GM15510 (cell line): ENCODE results near the gene ZNF300.
"Not testable (repeated sequence)": the region's sequence is repeated elsewhere in the genome, so short reads cannot be mapped to it uniquely, and the experiment has no call there.

ENCODE experiments used
- POLR2A ChIP-seq: IDR thresholded peaks from 3 replicates; pipeline ENCODE4 v1.6.1; 2011; ENCODE audit warnings: borderline replicate concordance; ENCODE audit not compliant: insufficient read length; ENCODE audit errors: extremely low read depth

Gene ZNF300

GRCh38 chr5:150848271-150848670 is 56.5 kb downstream of the ZNF300 start:
- TF ChIP-seq POLR2A: no peak

GRCh38 chr5:150847334-150847695 is 57.5 kb downstream of the ZNF300 start:
- no peak for TF ChIP-seq POLR2A

DNA sequence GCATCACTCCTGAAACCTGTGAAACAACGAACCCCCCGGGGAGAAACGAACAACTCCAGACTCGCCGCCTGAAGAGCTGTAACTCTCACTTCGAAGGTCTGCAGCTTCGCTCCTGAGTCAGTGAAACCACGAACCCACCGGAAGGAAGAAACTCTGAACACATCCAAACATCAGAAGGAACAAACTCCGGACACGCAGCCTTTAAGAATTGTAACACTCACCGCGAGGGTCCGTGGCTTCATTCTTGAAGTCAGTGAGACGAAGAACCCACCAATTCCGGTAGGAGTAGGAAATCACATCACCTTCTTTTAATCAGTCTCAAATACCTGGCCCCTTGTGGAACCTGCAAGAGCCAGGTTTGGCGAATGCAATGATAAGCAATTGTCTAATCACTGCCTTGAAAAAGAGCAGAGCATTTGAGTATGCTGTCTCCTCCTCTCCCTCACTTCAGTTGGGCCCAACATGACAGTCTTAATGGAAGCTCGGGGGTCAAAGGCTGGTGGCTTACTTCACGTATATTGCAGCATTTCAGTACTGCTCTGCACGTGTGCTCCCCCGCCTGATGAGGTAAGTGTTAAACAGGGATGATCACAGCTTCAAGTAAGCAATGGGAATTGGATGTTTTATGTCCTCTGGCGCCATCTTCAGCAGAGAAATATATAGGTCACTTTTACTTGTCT is 58.0 kb downstream of the ZNF300 start:
- no peak for TF ChIP-seq POLR2A

DNA sequence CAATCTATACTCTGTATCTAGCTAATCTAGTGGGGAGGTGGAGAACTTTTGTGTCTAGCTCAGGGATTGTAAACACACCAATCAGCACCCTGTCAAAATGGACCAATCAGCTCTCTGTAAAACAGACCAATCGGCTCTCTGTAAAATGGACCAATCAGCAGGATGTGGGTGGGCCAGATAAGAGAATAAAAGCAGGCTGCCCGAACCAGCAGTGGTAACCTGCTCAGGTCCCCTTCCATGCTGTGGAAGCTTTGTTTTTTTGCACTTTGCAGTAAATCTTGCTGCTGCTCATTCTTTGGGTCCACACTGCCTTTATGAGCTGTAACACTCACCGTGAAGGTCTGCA is 58.5 kb downstream of the ZNF300 start, which contains the start of gene IRGM:
TSS of gene IRGM (plus strand) at position 214 of the 346 bp plus-strand sequence. CDS start 1,603 bp downstream, outside the sequence.
- not testable (repeated sequence) for TF ChIP-seq POLR2A
